Activated naive CD4-positive, alpha-beta T cell treated with Interleukin-2 at 50 U/mL for 16 hours (primary cell): ENCODE measurements around the gene NUP210.
A peak's percentile ranks its signal among the peaks of the same experiment; 100 is the strongest.

Experiments
- DNase-seq: peaks from one replicate; pipeline ENCODE4 v3.0.0-alpha.2; 2020

Gene NUP210

GRCh38 chr3:13318626-13319470 lies 101.3 kb downstream of the NUP210 start:
- DNase-seq, result no peak

DNA sequence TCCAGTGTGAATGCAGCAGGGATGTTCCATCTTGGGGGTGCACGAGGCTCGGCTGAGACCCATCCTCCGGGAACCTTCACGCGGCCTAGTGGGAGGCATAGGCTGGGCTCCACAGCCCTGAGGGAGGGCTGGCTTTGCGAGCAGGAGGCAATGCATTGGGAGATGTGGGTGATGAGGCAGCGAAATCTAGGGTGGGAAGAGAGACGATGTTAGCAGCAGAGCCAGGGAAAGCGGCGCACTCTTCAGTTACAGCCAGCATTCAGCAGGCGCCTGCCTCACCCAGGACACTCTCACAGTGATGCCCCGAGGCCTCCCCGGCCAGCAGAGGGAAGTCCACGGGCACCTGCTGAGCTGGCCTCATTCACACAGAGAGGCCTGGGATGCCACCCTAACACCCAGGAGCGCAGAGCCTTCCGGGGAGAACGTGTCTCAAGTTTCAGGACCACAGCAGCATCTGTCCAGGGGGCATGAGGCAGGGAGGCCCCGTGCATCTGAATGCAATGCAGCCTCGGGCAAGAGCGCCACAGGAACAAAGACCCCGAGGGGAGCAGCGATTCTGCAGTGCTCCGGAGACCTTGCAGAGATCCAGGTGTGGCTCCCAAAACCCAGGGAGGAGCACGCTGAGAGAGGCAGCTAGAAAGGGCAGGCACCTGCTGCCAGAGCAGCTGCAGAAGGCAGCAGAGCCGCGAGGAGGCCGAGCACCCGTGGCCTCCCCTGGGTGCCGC lies 102.4 kb downstream of the NUP210 start:
- DNase-seq, result no peak

- no peak for DNase-seq
Observed at GRCh38 chr3:13316603-13317002, 103.5 kb downstream of the NUP210 start.

DNA sequence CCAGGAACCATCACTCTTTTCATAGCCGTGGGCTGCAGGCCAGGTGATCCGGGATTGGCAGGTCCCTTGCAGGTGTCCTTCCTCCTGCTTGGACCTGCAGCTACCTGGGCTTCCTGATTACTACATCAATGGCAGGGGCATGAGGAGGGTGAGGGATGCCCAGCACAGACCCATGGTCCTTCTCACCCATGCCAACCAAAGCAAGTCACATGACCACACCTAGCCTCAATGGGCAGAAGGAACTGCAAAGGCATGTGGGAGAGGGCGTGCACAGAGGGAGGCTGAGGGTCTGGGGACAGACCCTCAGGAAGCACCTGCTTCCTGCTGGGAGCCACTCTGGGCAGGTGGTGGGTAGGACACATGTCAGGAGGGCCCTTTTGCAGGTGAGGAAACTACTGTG lies 105.2 kb downstream of the NUP210 start:
- no peak for DNase-seq

GRCh38 chr3:13313813-13314212 lies 106.3 kb downstream of the NUP210 start:
- no peak for DNase-seq

GRCh38 chr3:13309004-13309403 lies 111.1 kb downstream of the NUP210 start:
- DNase-seq, result no peak

- peak; percentile 8 for DNase-seq
Observed at GRCh38 chr3:13308380-13308801, 111.7 kb downstream of the NUP210 start.

- DNase-seq, result no peak
Observed at GRCh38 chr3:13307041-13307440, 113.1 kb downstream of the NUP210 start.

DNA sequence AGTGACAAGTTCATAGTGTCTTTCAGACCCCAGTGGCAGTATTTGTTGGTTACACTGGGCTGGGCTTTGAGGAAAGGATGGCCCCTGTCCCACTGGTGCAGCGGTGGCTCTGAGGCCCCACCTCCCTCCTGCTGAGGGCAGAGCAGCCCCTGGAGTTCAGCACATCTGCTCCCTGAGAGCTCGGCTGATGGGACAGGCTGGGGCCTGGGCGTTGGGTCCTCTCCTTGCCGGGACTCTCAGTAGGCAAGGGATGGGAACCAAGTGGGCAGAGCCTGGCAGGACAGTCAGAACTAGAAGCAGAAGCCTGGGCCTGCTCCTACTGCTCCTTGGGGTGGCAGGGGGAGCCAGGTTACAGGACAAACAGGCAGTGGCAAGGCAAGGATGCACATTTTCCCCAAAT lies 114.5 kb downstream of the NUP210 start:
- DNase-seq, result no peak

- DNase-seq, result no peak
Observed at GRCh38 chr3:13303410-13303809, 116.7 kb downstream of the NUP210 start.

GRCh38 chr3:13301286-13301987 lies 118.7 kb downstream of the NUP210 start:
- no peak for DNase-seq

DNA sequence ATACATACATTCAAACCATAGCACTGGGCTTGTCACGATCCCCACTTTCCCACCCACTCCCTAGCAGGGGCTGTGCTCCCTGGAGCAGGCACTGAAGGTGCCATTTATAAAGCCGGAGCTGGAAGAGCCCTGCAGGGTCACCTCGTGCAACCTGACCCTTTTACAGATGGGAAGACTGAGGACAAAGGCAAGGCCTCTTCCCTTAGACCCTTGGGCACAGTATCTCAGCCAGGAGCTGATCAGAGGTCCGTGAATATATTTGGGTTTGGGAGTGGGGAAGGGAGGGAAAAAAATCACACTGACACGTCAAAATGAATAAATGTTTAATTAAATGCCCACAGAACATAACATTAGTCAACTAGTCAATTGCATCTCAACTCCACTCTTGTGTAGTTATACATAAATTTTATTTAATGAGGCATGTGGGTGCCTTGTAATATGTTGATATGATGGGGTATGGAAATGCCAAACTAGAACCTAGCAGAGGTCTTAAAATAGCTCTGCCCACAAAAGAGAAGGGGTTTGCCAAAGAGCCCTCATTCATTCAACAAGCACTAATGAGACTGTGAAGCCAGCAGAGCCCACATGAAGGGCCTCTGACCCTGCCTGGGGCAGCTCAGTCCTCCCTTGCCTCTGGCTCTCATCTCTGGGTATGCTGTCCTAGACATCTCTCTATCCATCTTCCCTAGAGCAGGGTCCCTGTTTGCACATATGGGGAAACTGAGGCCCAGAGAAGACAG lies 119.4 kb downstream of the NUP210 start:
- no peak for DNase-seq

- no peak for DNase-seq
Observed at GRCh38 chr3:13299531-13300155, 120.5 kb downstream of the NUP210 start.

GRCh38 chr3:13296662-13297061 lies 123.5 kb downstream of the NUP210 start:
- no peak for DNase-seq

GRCh38 chr3:13294442-13295351 lies 125.4 kb downstream of the NUP210 start:
- no peak for DNase-seq

DNA sequence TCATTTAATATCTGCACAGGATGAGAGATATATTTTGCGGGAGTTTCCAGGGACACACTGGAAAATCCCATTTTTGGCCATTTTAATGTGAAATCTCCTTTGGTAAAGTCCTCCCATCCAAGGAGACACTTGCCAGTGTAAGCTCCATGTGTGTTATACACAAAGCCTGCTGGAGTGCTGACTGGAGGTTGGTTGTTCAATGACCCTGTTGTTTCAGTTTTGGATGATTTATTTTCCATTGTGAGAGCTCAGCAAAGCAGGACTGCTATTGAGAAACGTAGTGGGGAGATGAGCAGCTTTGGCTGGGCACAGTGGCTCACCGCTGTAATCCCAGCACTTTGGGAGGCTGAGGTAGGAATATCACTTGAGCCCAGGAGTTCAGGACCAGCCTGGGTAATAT lies 127.7 kb downstream of the NUP210 start:
- no peak for DNase-seq

DNA sequence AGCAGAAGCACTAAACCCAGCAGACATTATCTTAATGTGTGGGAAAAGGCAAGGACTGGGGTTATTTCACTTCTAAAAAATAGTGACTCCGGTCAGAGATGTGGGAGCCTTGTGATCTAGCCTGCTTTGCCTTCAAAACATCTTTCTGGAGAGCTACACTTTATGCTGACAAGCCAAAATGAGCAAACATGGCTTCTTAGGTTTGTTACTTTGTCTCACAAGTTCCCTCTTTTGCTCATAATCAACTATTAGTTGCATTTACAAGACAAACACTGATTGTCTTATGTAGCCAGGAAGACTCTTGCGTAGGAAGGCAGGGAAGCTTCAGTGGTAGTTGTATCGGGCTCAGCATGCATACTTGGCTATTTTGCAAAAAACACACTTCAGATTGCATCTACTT lies 129.2 kb downstream of the NUP210 start:
- DNase-seq, result no peak

DNA sequence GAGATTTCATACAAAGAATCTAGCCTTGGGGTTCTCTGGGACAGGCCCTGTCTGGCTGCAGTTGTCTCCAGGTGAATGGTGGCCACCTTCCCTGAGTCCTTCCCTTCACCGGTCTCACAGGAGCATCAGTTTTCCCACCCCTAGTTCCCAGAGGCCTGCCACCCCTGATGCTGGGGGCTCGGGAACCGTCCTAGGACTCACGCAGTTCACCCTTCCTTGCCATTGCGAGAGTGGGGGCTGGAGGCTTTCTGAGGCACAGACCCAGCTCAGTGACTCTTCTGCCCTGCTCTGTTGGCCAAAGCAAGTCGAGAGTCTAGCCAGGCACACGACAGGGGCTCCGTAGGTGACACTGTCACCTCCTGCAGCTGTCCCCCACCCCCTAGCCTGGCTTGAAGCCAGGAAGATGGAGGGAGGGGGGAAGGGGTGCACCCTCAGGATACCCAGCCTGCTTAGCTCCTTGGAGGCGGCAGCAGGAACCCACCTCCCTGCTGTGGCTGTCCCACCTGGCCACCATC lies 130.3 kb downstream of the NUP210 start:
- no peak for DNase-seq

DNA sequence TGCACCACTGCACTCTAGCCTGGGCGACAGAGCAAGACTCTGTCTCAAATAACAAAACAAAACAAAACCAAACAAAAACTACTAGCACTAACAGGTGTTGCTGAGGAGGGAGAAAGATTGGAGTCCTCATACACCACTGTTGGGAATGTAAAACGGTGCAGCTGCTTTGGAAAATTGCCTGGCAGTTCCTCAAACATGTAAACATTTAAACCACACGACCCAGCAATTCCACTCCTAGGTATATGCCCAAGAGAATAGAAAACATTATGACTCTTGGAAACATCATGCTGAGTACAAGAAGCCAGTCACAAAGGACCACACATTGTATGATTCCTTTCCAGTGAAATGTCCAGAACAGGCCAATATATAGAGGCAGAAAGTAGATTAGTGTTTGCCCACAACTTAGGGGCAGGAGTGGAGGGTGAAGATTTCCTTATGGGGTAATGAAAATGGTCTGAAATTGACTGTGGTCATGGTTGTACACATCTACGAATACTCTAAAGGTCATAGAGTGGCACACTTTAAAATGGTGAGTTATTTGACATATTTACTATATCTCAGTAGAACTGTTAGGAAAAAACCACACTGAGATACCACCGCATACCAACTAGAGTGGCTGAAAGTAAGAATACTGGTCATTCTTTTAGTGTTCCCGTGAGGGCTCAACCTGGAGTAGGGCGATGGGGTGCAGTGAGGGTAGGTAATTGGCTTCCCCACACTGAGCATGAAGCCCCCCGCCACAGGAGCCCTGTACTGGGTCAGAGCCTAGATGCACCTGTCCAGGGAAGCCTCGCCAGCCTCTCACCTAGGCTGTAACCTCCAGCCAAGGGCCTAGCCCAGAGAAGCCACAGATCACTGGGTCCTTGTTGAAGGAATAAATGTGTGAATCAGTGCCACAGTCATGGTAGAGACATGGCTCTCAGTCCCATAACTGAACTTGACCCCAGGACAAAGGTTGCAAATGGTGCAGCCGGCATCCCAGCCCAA lies 131.1 kb downstream of the NUP210 start:
- DNase-seq, result no peak

- DNase-seq, result no peak
Observed at GRCh38 chr3:13287833-13288232, 132.3 kb downstream of the NUP210 start.
